ENCODE measurements around the gene ENTR1. TPM values are rescaled to one million over a fixed set of nuclear protein-coding genes. Genes with fewer than 3 reads are reported as not detected.
"Not testable (repeated sequence)": the region's sequence is repeated elsewhere in the genome, so short reads cannot be mapped to it uniquely, and the experiment has no call there.

Gene ENTR1
- total RNA-seq, 1 experiment from 2014 or later = 72.0 TPM

GRCh38 chr9:136432591-136432990 is 22.2 kb upstream of the ENTR1 start:
- peaks cover 35% of the 10 kb centered on the region for H3K36me3 ChIP-seq

GRCh38 chr9:136431782-136432350 is 21.5 kb upstream of the ENTR1 start:
- Histone ChIP-seq H3K9me3 (replicated peaks) (no peaks in the 10 kb centered on the region), H3K4me3 (no peak overlapping the region), H3K36me3 (peaks cover 32% of the 10 kb centered on the region), H3K4me1 (no peaks in the 10 kb centered on the region), H3K27me3 (no peaks in the 10 kb centered on the region), H3K27ac (no peak overlapping the region)
- DNase-seq = no peak

More at GRCh38 chr9:136432591-136432990, 22.2 kb upstream of the ENTR1 start:
- no peak overlapping the region for H3K4me3 ChIP-seq
- DNase-seq = no peak
- H3K9me3 ChIP-seq (replicated peaks) = no peaks in the 10 kb centered on the region
- H3K4me1 ChIP-seq = peaks cover 3% of the 10 kb centered on the region; the same call in 1 of the 2 replicates
- no peaks in the 10 kb centered on the region for H3K27me3 ChIP-seq
- no peak overlapping the region for H3K27ac ChIP-seq

- H3K36me3 ChIP-seq = peaks cover 38% of the 10 kb centered on the region
- H3K9me3 ChIP-seq (replicated peaks) = no peaks in the 10 kb centered on the region
- DNase-seq = no peak
- H3K4me3 ChIP-seq = no peak overlapping the region
- no peaks in the 10 kb centered on the region for H3K27me3 ChIP-seq
- H3K27ac ChIP-seq = no peak overlapping the region
- no peaks in the 10 kb centered on the region for H3K4me1 ChIP-seq
Measured at GRCh38 chr9:136430588-136431234, 20.3 kb upstream of the ENTR1 start.

- Histone ChIP-seq H3K36me3 (peaks cover 41% of the 10 kb centered on the region), H3K4me3 (no peak overlapping the region), H3K9me3 (replicated peaks) (no peaks in the 10 kb centered on the region), H3K4me1 (no peaks in the 10 kb centered on the region), H3K27me3 (no peaks in the 10 kb centered on the region), H3K27ac (no peak overlapping the region)
- no peak for DNase-seq
Measured at GRCh38 chr9:136429683-136430491, 19.5 kb upstream of the ENTR1 start.

- DNase-seq = no peak
- H3K36me3 ChIP-seq = peaks cover 46% of the 10 kb centered on the region
- no peaks in the 10 kb centered on the region for H3K27me3 ChIP-seq
- no peak overlapping the region for H3K4me3 ChIP-seq
- no peaks in the 10 kb centered on the region for H3K4me1 ChIP-seq
- no peak overlapping the region for H3K27ac ChIP-seq
- no peaks in the 10 kb centered on the region for H3K9me3 ChIP-seq (replicated peaks)
Measured at GRCh38 chr9:136429075-136429628, 18.7 kb upstream of the ENTR1 start.

GRCh38 chr9:136426787-136427186 is 16.4 kb upstream of the ENTR1 start:
- H3K4me1 ChIP-seq = no peaks in the 10 kb centered on the region
- H3K9me3 ChIP-seq (replicated peaks) = no peaks in the 10 kb centered on the region
- H3K4me3 ChIP-seq = no peak overlapping the region
- no peak overlapping the region for H3K27ac ChIP-seq
- H3K27me3 ChIP-seq = no peaks in the 10 kb centered on the region
- no peak for DNase-seq
- peaks cover 59% of the 10 kb centered on the region for H3K36me3 ChIP-seq

- not testable (repeated sequence) for H3K4me3 ChIP-seq; H3K27me3 ChIP-seq; H3K27ac ChIP-seq; H3K9me3 ChIP-seq (replicated peaks); DNase-seq; H3K4me1 ChIP-seq
- H3K36me3 ChIP-seq = peaks cover 68% of the 10 kb centered on the region
Measured at GRCh38 chr9:136425367-136425766, 15.0 kb upstream of the ENTR1 start.

GRCh38 chr9:136424750-136425362 is 14.4 kb upstream of the ENTR1 start:
- H3K27me3 ChIP-seq = no peaks in the 10 kb centered on the region
- H3K9me3 ChIP-seq (replicated peaks) = no peaks in the 10 kb centered on the region
- H3K36me3 ChIP-seq = peaks cover 69% of the 10 kb centered on the region
- H3K27ac ChIP-seq = no peak overlapping the region
- H3K4me1 ChIP-seq = no peaks in the 10 kb centered on the region
- no peak overlapping the region for H3K4me3 ChIP-seq
- no peak for DNase-seq

- Histone ChIP-seq H3K4me3 (no peak overlapping the region), H3K9me3 (replicated peaks) (no peaks in the 10 kb centered on the region), H3K27ac (no peak overlapping the region), H3K4me1 (no peaks in the 10 kb centered on the region), H3K27me3 (no peaks in the 10 kb centered on the region), H3K36me3 (peaks cover 71% of the 10 kb centered on the region)
- no peak for DNase-seq
Measured at GRCh38 chr9:136423432-136424146, 13.2 kb upstream of the ENTR1 start.

- Histone ChIP-seq H3K27ac (no peak overlapping the region), H3K27me3 (no peaks in the 10 kb centered on the region), H3K9me3 (replicated peaks) (no peaks in the 10 kb centered on the region), H3K4me1 (no peaks in the 10 kb centered on the region), H3K4me3 (no peak overlapping the region), H3K36me3 (peaks cover 78% of the 10 kb centered on the region)
- DNase-seq = no peak
Measured at GRCh38 chr9:136422876-136423275, 12.5 kb upstream of the ENTR1 start.

- Histone ChIP-seq H3K27ac (no peak overlapping the region), H3K4me3 (no peak overlapping the region), H3K27me3 (no peaks in the 10 kb centered on the region), H3K36me3 (peaks cover 84% of the 10 kb centered on the region), H3K4me1 (no peaks in the 10 kb centered on the region), H3K9me3 (replicated peaks) (no peaks in the 10 kb centered on the region)
- no peak for DNase-seq
Measured at GRCh38 chr9:136421791-136422190, 11.4 kb upstream of the ENTR1 start.

- peaks cover 95% of the 10 kb centered on the region for H3K36me3 ChIP-seq
- H3K4me3 ChIP-seq = no peak overlapping the region
- DNase-seq = no peak
Measured at GRCh38 chr9:136419092-136419420, 8.6 kb upstream of the ENTR1 start.

GRCh38 chr9:136418182-136419091 is 8.0 kb upstream of the ENTR1 start:
- H3K27ac ChIP-seq = no peak overlapping the region
- H3K4me3 ChIP-seq = no peak overlapping the region
- no peaks in the 10 kb centered on the region for H3K9me3 ChIP-seq (replicated peaks)
- H3K27me3 ChIP-seq = no peaks in the 10 kb centered on the region
- peaks cover 96% of the 10 kb centered on the region for H3K36me3 ChIP-seq
- H3K4me1 ChIP-seq = no peaks in the 10 kb centered on the region
- DNase-seq = no peak

More at GRCh38 chr9:136419092-136419420, 8.6 kb upstream of the ENTR1 start:
- Histone ChIP-seq H3K9me3 (replicated peaks) (no peaks in the 10 kb centered on the region), H3K4me1 (no peaks in the 10 kb centered on the region), H3K27ac (no peak overlapping the region), H3K27me3 (no peaks in the 10 kb centered on the region)
